Measurements from ENCODE around the gene MEX3B.

The MEX3B gene

DNA sequence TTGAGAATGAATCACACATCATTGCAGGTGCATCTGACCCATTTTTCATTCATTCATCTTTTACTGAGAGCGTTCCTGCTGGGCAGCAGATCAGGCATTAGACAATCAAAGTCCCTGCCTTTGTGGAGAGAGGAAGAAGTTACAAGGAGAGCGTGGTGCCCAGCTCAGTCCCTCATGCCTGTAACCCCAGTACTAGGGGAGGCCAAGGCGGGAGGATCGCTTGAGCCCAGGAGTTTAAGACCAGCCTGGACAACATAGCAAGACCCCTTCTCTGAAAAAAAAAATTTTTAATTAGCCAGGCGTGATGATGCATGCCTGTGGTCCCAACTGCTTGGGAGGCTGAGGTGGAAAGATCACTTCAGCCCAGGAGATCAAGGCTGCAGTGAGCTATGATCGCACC is 35.0 kb upstream of the MEX3B start:
- Histone ChIP-seq H3K4me3 (ENCODE audit: insufficient read depth, low read length, poor library complexity, severe bottlenecking) (no peak overlapping the region), H3F3A (ENCODE audit: insufficient read depth) (no peaks in the 10 kb centered on the region), H3K27ac (ENCODE audit: low read depth, low read length) (no peak overlapping the region), H3K4me2 (ENCODE audit: low read depth, low read length, poor library complexity, severe bottlenecking) (no peak overlapping the region), H2AFZ (ENCODE audit: low read depth, low read length, severe bottlenecking) (no peak overlapping the region), H3K9me3 (ENCODE audit: insufficient read depth, low read length) (no peaks in the 10 kb centered on the region), H3K36me3 (ENCODE audit: low read length) (no peaks in the 10 kb centered on the region), H3K9me2 (replicated peaks; ENCODE audit: insufficient read depth, low read length) (no peaks in the 10 kb centered on the region), H3K9ac (ENCODE audit: low read length) (no peak overlapping the region), H4K20me1 (ENCODE audit: low read depth, low read length) (no peaks in the 10 kb centered on the region), H3K79me2 (ENCODE audit: insufficient read depth, low read length) (no peaks in the 10 kb centered on the region), H3K27me3 (ENCODE audit: low read length) (no peaks in the 10 kb centered on the region)
- TF ChIP-seq CTCF (IDR thresholded peaks at IDR 0.05; ENCODE audit: insufficient read depth, low read length, poor library complexity, severe bottlenecking) (no peak), EZH2phosphoT487 (conservative IDR thresholded peaks at IDR 0.05; ENCODE audit: low read length) (no peak)

GRCh38 chr15:82079736-82080135 is 33.9 kb upstream of the MEX3B start:
- H3K9me2 ChIP-seq (replicated peaks; ENCODE audit: insufficient read depth, low read length), result no peaks in the 10 kb centered on the region
- no peak overlapping the region for H2AFZ ChIP-seq (ENCODE audit: low read depth, low read length, severe bottlenecking)
- no peak overlapping the region for H3K4me2 ChIP-seq (ENCODE audit: low read depth, low read length, poor library complexity, severe bottlenecking)
- H3F3A ChIP-seq (ENCODE audit: insufficient read depth), result no peaks in the 10 kb centered on the region
- H3K9me3 ChIP-seq (ENCODE audit: insufficient read depth, low read length), result no peaks in the 10 kb centered on the region
- H3K79me2 ChIP-seq (ENCODE audit: insufficient read depth, low read length), result no peaks in the 10 kb centered on the region
- TF ChIP-seq EZH2phosphoT487 (conservative IDR thresholded peaks at IDR 0.05; ENCODE audit: low read length) (no peak), CTCF (IDR thresholded peaks at IDR 0.05; ENCODE audit: insufficient read depth, low read length, poor library complexity, severe bottlenecking) (no peak)
- no peak overlapping the region for H3K27ac ChIP-seq (ENCODE audit: low read depth, low read length)
- no peaks in the 10 kb centered on the region for H3K27me3 ChIP-seq (ENCODE audit: low read length)
- H4K20me1 ChIP-seq (ENCODE audit: low read depth, low read length), result no peaks in the 10 kb centered on the region
- no peaks in the 10 kb centered on the region for H3K36me3 ChIP-seq (ENCODE audit: low read length)
- H3K9ac ChIP-seq (ENCODE audit: low read length), result no peak overlapping the region
- H3K4me3 ChIP-seq (ENCODE audit: insufficient read depth, low read length, poor library complexity, severe bottlenecking), result no peak overlapping the region

DNA sequence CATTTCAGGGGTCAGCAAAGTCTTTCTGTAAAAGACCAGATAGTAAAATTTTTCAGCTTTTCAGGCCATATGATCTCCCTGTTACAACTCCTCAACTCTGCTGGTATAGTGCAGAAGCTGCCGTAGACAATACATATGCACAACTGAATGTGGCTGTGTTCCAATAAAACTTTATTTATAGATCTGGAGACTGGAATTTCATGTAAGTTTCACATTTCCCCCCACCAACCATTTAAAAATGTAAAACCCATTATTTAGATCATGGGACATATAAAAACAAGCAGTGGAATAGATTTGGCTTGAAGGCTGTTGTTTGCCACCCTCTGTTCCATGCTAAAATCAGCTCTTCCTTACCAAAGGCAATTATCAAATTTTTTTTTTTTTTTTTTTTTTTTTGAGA is 28.8 kb upstream of the MEX3B start:
- Histone ChIP-seq H3K27me3 (ENCODE audit: low read length) (no peaks in the 10 kb centered on the region), H2AFZ (ENCODE audit: low read depth, low read length, severe bottlenecking) (no peak overlapping the region), H3K4me3 (ENCODE audit: insufficient read depth, low read length, poor library complexity, severe bottlenecking) (no peak overlapping the region), H3K9me2 (replicated peaks; ENCODE audit: insufficient read depth, low read length) (no peaks in the 10 kb centered on the region), H3K9ac (ENCODE audit: low read length) (no peak overlapping the region), H4K20me1 (ENCODE audit: low read depth, low read length) (no peaks in the 10 kb centered on the region), H3K36me3 (ENCODE audit: low read length) (no peaks in the 10 kb centered on the region), H3K27ac (ENCODE audit: low read depth, low read length) (no peak overlapping the region), H3F3A (ENCODE audit: insufficient read depth) (no peaks in the 10 kb centered on the region), H3K79me2 (ENCODE audit: insufficient read depth, low read length) (no peaks in the 10 kb centered on the region), H3K9me3 (ENCODE audit: insufficient read depth, low read length) (peaks cover 15% of the 10 kb centered on the region; the same call in 1 of the 2 replicates), H3K4me2 (ENCODE audit: low read depth, low read length, poor library complexity, severe bottlenecking) (no peak overlapping the region)
- no peak for TF ChIP-seq CTCF (IDR thresholded peaks at IDR 0.05; ENCODE audit: insufficient read depth, low read length, poor library complexity, severe bottlenecking)
- no peak for TF ChIP-seq EZH2phosphoT487 (conservative IDR thresholded peaks at IDR 0.05; ENCODE audit: low read length)

Data from SU-DHL-6 (cell line).